Keratinocyte (primary cell): Measurements from ENCODE around the gene HEMGN.

Experiments used
- CTCF ChIP-seq, 3 experiments: IDR thresholded peaks in 1 of 3; conservative IDR thresholded peaks in 1 of 3; optimal IDR thresholded peaks in 1 of 3; 2 replicates in 2 of 3; 3 replicates in 1 of 3; pipeline versions ENCODE3 to v1.5.1; 2011; ENCODE audit warnings: low read length in 3 of 3, mild to moderate bottlenecking in 3 of 3, moderate library complexity in 2 of 3, control low read depth in 1 of 3, inconsistent platforms in 1 of 3; ENCODE audit not compliant: insufficient read depth in 2 of 3; ENCODE audit errors: extremely low read depth in 1 of 3
- EZH2 ChIP-seq: IDR thresholded peaks from one replicate; pipeline ENCODE4 v1.6.1; 2012; ENCODE audit warnings: inconsistent platforms, mild to moderate bottlenecking, low read length, moderate library complexity

- TF ChIP-seq CTCF (optimal IDR thresholded peaks at IDR 0.05 in 1 of 3, IDR thresholded peaks at IDR 0.05 in 1 of 3, conservative IDR thresholded peaks at IDR 0.05 in 1 of 3; ENCODE audit: extremely low read depth in 1 of 3, insufficient read depth in 2 of 3, low read length in 3 of 3) (no peak), EZH2 (no peak)
Observed at GRCh38 chr9:97978371-97979130, 40.6 kb upstream of the HEMGN start.
